Bladder microvascular endothelial cell (primary cell): Measurements from ENCODE around the gene DBX2. TPM values are rescaled to one million over a fixed set of nuclear protein-coding genes. Genes with fewer than 3 reads are reported as not detected.

Source experiments
- total RNA-seq: library from RNA; depleted of rRNA; stranded (reverse); fragments of >200 nt; gene quantifications from 2 replicates; pipeline ENCODE4 v1.2.3, GENCODE V29; 2014

The DBX2 gene
- total RNA-seq = not detected in 2 replicates

GRCh38 chr12:45050751-45051571 is at the start of gene DBX2:
Gene DBX2 (minus strand): TSS chr12:45051099. CDS start chr12:45050927, 172 bp downstream.

Other genes with a start within 250 kb of the DBX2 start
- gene NELL2, start 174.8 kb downstream of the DBX2 start, total RNA-seq = 0.06 TPM in 1 of 2 replicates, not detected in the other
- 44.7 and 90.6 TPM in 2 replicates for gene ANO6, start 165.0 kb upstream of the DBX2 start, total RNA-seq